Hepatocyte (in vitro differentiated cells): ENCODE results near the gene HSD17B3. TPM values are rescaled to one million over a fixed set of nuclear protein-coding genes. Genes with fewer than 3 reads are reported as not detected.
A peak's percentile ranks its signal among the peaks of the same experiment; 100 is the strongest.
"Not testable (repeated sequence)": the region's sequence is repeated elsewhere in the genome, so short reads cannot be mapped to it uniquely, and the experiment has no call there.

Experiments
- DNase-seq: peaks from one replicate; pipeline ENCODE4 v3.0.0-alpha.2; 2016; ENCODE audit warnings: low spot score
- H2AFZ ChIP-seq: fragments of 200-600 bp; sonication (generic); 2 replicates; pipeline ENCODE4 v1.6.0; 2016; ENCODE audit warnings: antibody characterized with exemption, mild to moderate bottlenecking
- H3K27ac ChIP-seq: fragments of 200-600 bp; sonication (generic); 2 replicates; pipeline ENCODE4 v1.5.1; 2016; ENCODE audit warnings: mild to moderate bottlenecking
- H3K27me3 ChIP-seq: fragments of 200-600 bp; sonication (generic); 2 replicates; pipeline ENCODE4 v1.6.1; 2016
- H3K36me3 ChIP-seq: fragments of 200-600 bp; sonication (generic); replicated peaks from 2 replicates; pipeline ENCODE4 v1.5.1; 2016; ENCODE audit warnings: low read depth; ENCODE audit not compliant: insufficient read depth
- H3K4me1 ChIP-seq: fragments of 200-600 bp; sonication (generic); 2 replicates; pipeline ENCODE4 v1.5.1; 2016; ENCODE audit warnings: mild to moderate bottlenecking, moderate library complexity; ENCODE audit not compliant: insufficient read depth
- H3K4me2 ChIP-seq: fragments of 200-600 bp; sonication (generic); 2 replicates; pipeline ENCODE4 v1.6.0; 2016
- H3K4me3 ChIP-seq: fragments of 200-600 bp; sonication (generic); 2 replicates; pipeline ENCODE4 v1.5.1; 2016; ENCODE audit warnings: mild to moderate bottlenecking
- H3K79me2 ChIP-seq: fragments of 200-600 bp; sonication (generic); 2 replicates; pipeline ENCODE4 v1.6.0; 2017; ENCODE audit warnings: mild to moderate bottlenecking
- H3K9me2 ChIP-seq: fragments of 200-600 bp; sonication (generic); replicated peaks from 2 replicates; pipeline ENCODE4 v1.6.0; 2017; ENCODE audit warnings: mild to moderate bottlenecking; ENCODE audit not compliant: insufficient read depth
- H3K9me3 ChIP-seq: fragments of 200-600 bp; sonication (generic); 2 replicates; pipeline ENCODE4 v1.5.1; 2016; ENCODE audit warnings: low read depth, mild to moderate bottlenecking
- H4K20me1 ChIP-seq: fragments of 200-600 bp; sonication (generic); 2 replicates; pipeline ENCODE4 v1.6.0; 2016; ENCODE audit warnings: mild to moderate bottlenecking; ENCODE audit not compliant: insufficient read depth, poor library complexity, severe bottlenecking
- EZH2 ChIP-seq: fragments of 200-600 bp; sonication (generic); IDR thresholded peaks from 2 replicates; pipeline ENCODE4 v1.6.1; 2016; ENCODE audit warnings: antibody characterized with exemption, mild to moderate bottlenecking, borderline replicate concordance
- EZH2phosphoT487 ChIP-seq: fragments of 200-600 bp; sonication (generic); IDR thresholded peaks from one replicate; pipeline ENCODE4 v1.6.1; 2018; ENCODE audit warnings: antibody characterized with exemption, mild to moderate bottlenecking, low read depth, moderate library complexity; ENCODE audit not compliant: unreplicated experiment, severe bottlenecking
- WGBS: methylation state at CpG from one replicate; pipeline ENCODE4 v1.1.6; 2016; ENCODE audit warnings: low lambda C conversion rate; ENCODE audit errors: missing lambda C conversion rate; 5-methylcytosine and 5-hydroxymethylcytosine counted together
- polyA plus RNA-seq: library from polyadenylated mRNA; unstranded; fragments of >200 nt; fragmentation: Nextera tagmentation; extraction: Ambion mirVana; gene quantifications from 2 replicates; pipeline ENCODE4 v1.2.1, GENCODE V29; 2016
- total RNA-seq: library from RNA; depleted of rRNA; stranded (reverse); fragments of >200 nt; gene quantifications from 2 replicates; pipeline ENCODE4 v1.2.3, GENCODE V29; 2014
- TF ChIP-seq, protein P1 (sequence below): fragments of 200-600 bp; sonication (generic); IDR thresholded peaks from 2 replicates; pipeline ENCODE4 v1.5.1; 2016; ENCODE audit warnings: antibody characterized with exemption, mild to moderate bottlenecking; ENCODE audit not compliant: poor library complexity

HSD17B3 gene
- total and polyA plus RNA-seq, 2 experiments from 2014 or later: 0.67 to 0.74 TPM

DNA sequence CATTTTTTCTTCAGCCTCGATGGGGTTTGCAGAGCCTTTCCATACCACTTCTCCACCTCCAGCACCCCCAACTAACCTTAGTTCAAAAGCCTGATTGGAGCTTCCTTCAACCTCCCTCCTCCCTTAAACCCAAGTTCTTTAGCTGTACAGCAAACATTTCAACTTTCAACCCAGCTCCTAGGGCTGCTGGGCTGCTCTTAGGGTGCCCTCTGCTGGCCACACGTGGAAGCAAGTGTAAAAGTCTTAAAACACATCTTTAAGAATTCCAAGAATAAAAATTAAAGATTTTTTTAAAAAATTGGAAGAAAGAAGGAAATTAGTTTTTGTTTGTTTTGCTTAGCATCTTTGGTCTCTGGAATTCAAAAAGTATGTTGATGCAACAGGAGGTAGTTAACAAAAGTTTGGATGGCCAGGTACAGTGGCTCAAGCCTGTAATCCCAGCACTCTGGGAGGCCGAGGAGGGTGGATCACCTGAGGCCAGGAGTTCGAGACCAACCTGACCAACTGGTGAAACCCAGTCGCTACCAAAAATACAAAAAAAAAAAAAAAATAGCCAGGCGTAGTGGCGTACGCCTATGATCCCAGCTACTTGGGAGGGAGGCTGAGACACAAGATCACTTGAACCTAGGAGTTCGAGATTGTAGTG, 15.5 kb upstream of the HSD17B3 start:
- peak; percentile 80 for DNase-seq
- Histone ChIP-seq H3K4me1 (no peaks in the 10 kb centered on the region), H3K9me2 (no peaks in the 10 kb centered on the region), H2AFZ (no peak overlapping the region), H4K20me1 (no peaks in the 10 kb centered on the region), H3K27me3 (no peaks in the 10 kb centered on the region), H3K36me3 (no peaks in the 10 kb centered on the region), H3K4me3 (no peak overlapping the region), H3K27ac (no peak overlapping the region), H3K4me2 (no peak overlapping the region), H3K9me3 (peaks cover 3% of the 10 kb centered on the region), H3K79me2 (no peaks in the 10 kb centered on the region)
- TF ChIP-seq EZH2phosphoT487 (no peak), EZH2 (no peak)
- TF ChIP-seq, protein P1, sequence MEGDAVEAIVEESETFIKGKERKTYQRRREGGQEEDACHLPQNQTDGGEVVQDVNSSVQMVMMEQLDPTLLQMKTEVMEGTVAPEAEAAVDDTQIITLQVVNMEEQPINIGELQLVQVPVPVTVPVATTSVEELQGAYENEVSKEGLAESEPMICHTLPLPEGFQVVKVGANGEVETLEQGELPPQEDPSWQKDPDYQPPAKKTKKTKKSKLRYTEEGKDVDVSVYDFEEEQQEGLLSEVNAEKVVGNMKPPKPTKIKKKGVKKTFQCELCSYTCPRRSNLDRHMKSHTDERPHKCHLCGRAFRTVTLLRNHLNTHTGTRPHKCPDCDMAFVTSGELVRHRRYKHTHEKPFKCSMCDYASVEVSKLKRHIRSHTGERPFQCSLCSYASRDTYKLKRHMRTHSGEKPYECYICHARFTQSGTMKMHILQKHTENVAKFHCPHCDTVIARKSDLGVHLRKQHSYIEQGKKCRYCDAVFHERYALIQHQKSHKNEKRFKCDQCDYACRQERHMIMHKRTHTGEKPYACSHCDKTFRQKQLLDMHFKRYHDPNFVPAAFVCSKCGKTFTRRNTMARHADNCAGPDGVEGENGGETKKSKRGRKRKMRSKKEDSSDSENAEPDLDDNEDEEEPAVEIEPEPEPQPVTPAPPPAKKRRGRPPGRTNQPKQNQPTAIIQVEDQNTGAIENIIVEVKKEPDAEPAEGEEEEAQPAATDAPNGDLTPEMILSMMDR: peak; percentile 93
- 57% methylated on average over 9 of the region's 9 CpGs for WGBS

- Histone ChIP-seq H2AFZ (no peak overlapping the region), H3K4me2 (no peak overlapping the region), H3K9me2 (no peaks in the 10 kb centered on the region), H3K27ac (no peak overlapping the region), H3K4me1 (no peaks in the 10 kb centered on the region), H3K27me3 (no peaks in the 10 kb centered on the region), H4K20me1 (no peaks in the 10 kb centered on the region), H3K79me2 (no peaks in the 10 kb centered on the region), H3K4me3 (no peak overlapping the region), H3K9me3 (peaks cover 3% of the 10 kb centered on the region), H3K36me3 (no peaks in the 10 kb centered on the region)
- 91% methylated on average over 7 of the region's 7 CpGs for WGBS
- TF ChIP-seq, protein P1: no peak
- TF ChIP-seq EZH2: no peak
- no peak for TF ChIP-seq EZH2phosphoT487
- DNase-seq: no peak
These were observed 7.9 kb upstream of the HSD17B3 start for GRCh38 chr9:96309850-96310249.

DNA sequence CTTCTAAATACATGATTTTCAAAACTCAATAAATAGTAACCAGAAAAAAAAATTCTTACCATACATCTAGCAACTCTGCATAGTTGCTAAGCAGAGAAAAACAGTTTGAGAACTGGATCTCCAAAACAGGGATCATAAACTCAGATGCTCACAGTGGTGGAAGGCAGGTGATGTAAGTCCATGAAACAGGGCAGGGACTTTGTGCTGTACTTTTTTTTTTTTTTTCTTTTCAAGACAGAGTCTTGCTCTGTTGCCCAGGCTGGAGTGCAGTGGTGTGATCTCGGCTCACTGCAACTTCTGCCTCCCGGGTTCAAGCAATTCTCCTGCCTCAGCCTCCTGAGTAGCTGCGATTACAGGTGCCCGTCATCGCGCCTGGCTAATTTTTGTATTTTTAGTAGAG, 5.0 kb upstream of the HSD17B3 start:
- 99% methylated on average over 6 of the region's 6 CpGs for WGBS
- not testable (repeated sequence) for H4K20me1 ChIP-seq, H3K4me1 ChIP-seq, H3K9me2 ChIP-seq, H2AFZ ChIP-seq, H3K4me3 ChIP-seq, H3K27ac ChIP-seq, H3K4me2 ChIP-seq, H3K79me2 ChIP-seq, H3K9me3 ChIP-seq, H3K27me3 ChIP-seq, DNase-seq, H3K36me3 ChIP-seq

GRCh38 chr9:96305171-96305570, 3.2 kb upstream of the HSD17B3 start:
- no peaks in the 10 kb centered on the region for H3K4me1 ChIP-seq
- WGBS: 55% methylated on average over 4 of the region's 4 CpGs
- no peak for DNase-seq
- H3K9me2 ChIP-seq: no peaks in the 10 kb centered on the region
- H2AFZ ChIP-seq: no peak overlapping the region
- no peaks in the 10 kb centered on the region for H3K9me3 ChIP-seq
- H3K79me2 ChIP-seq: no peaks in the 10 kb centered on the region
- H4K20me1 ChIP-seq: no peaks in the 10 kb centered on the region
- H3K27me3 ChIP-seq: no peaks in the 10 kb centered on the region
- H3K36me3 ChIP-seq: no peaks in the 10 kb centered on the region
- H3K4me3 ChIP-seq: no peak overlapping the region
- no peak overlapping the region for H3K4me2 ChIP-seq
- no peak overlapping the region for H3K27ac ChIP-seq
- TF ChIP-seq EZH2 (no peak), EZH2phosphoT487 (no peak)
- TF ChIP-seq, protein P1: no peak
